ENCODE data around the gene FUS. TPM values are rescaled to one million over a fixed set of nuclear protein-coding genes. Genes with fewer than 3 reads are reported as not detected.

The FUS gene
- total and polyA plus RNA-seq, 2 of the 8 experiments (the other 6 are each of a cell fraction or from before 2014, with no cell fraction given) = 484 to 685 TPM

- TF ChIP-seq SIN3A (conservative IDR thresholded peaks at IDR 0.05 in 1 of 2, IDR thresholded peaks at IDR 0.05 in 1 of 2; ENCODE audit: low read depth in 1 of 2, low read length in 2 of 2) (no peak), TEAD4 (IDR thresholded peaks at IDR 0.05; ENCODE audit: low read depth, low read length) (no peak), GABPA (IDR thresholded peaks at IDR 0.05; ENCODE audit: borderline replicate concordance, insufficient read depth, low read length) (no peak), BCL11A (IDR thresholded peaks at IDR 0.05; ENCODE audit: low read depth in 2 of 2, low read length in 2 of 2) (no peak)
These were observed 32.4 kb upstream of the FUS start (continued) for GRCh38 chr16:31147574-31147973.
